ENCODE data around the gene TSHZ3.

Gene TSHZ3

GRCh38 chr19:31274251-31275067, 74.8 kb downstream of the TSHZ3 start:
- Histone ChIP-seq H3K36me3 (ENCODE audit: control insufficient read depth, insufficient read depth, low read length) (peaks cover 5% of the 10 kb centered on the region), H3K4me3 (ENCODE audit: low read depth, low read length) (no peak overlapping the region), H3K9ac (ENCODE audit: low read depth, low read length) (no peak overlapping the region), H3K9me3 (ENCODE audit: control insufficient read depth, insufficient read depth, low read length) (no peaks in the 10 kb centered on the region), H3K4me1 (ENCODE audit: control insufficient read depth, insufficient read depth, low read length) (no peaks in the 10 kb centered on the region), H3K27me3 (ENCODE audit: control insufficient read depth, insufficient read depth, low read length) (no peaks in the 10 kb centered on the region)

- Histone ChIP-seq H3K36me3 (ENCODE audit: control insufficient read depth, insufficient read depth, low read length) (no peaks in the 10 kb centered on the region), H3K9me3 (ENCODE audit: control insufficient read depth, insufficient read depth, low read length) (no peaks in the 10 kb centered on the region), H3K4me3 (ENCODE audit: low read depth, low read length) (no peak overlapping the region), H3K27me3 (ENCODE audit: control insufficient read depth, insufficient read depth, low read length) (no peaks in the 10 kb centered on the region), H3K4me1 (ENCODE audit: control insufficient read depth, insufficient read depth, low read length) (no peaks in the 10 kb centered on the region), H3K9ac (ENCODE audit: low read depth, low read length) (no peak overlapping the region)
Observed at GRCh38 chr19:31272583-31273106, 76.6 kb downstream of the TSHZ3 start.

GRCh38 chr19:31271306-31271911, 77.8 kb downstream of the TSHZ3 start:
- H3K4me3 ChIP-seq (ENCODE audit: low read depth, low read length), result no peak overlapping the region
- H3K9me3 ChIP-seq (ENCODE audit: control insufficient read depth, insufficient read depth, low read length), result no peaks in the 10 kb centered on the region
- H3K9ac ChIP-seq (ENCODE audit: low read depth, low read length), result no peak overlapping the region
- no peaks in the 10 kb centered on the region for H3K27me3 ChIP-seq (ENCODE audit: control insufficient read depth, insufficient read depth, low read length)
- no peaks in the 10 kb centered on the region for H3K36me3 ChIP-seq (ENCODE audit: control insufficient read depth, insufficient read depth, low read length)
- H3K4me1 ChIP-seq (ENCODE audit: control insufficient read depth, insufficient read depth, low read length), result no peaks in the 10 kb centered on the region

GRCh38 chr19:31270897-31271296, 78.3 kb downstream of the TSHZ3 start:
- no peaks in the 10 kb centered on the region for H3K9me3 ChIP-seq (ENCODE audit: control insufficient read depth, insufficient read depth, low read length)
- no peaks in the 10 kb centered on the region for H3K27me3 ChIP-seq (ENCODE audit: control insufficient read depth, insufficient read depth, low read length)
- no peaks in the 10 kb centered on the region for H3K4me1 ChIP-seq (ENCODE audit: control insufficient read depth, insufficient read depth, low read length)

GRCh38 chr19:31269425-31270127, 79.7 kb downstream of the TSHZ3 start:
- Histone ChIP-seq H3K9ac (ENCODE audit: low read depth, low read length) (no peak overlapping the region), H3K9me3 (ENCODE audit: control insufficient read depth, insufficient read depth, low read length) (no peaks in the 10 kb centered on the region), H3K4me1 (ENCODE audit: control insufficient read depth, insufficient read depth, low read length) (no peaks in the 10 kb centered on the region), H3K36me3 (ENCODE audit: control insufficient read depth, insufficient read depth, low read length) (no peaks in the 10 kb centered on the region), H3K4me3 (ENCODE audit: low read depth, low read length) (no peak overlapping the region), H3K27me3 (ENCODE audit: control insufficient read depth, insufficient read depth, low read length) (no peaks in the 10 kb centered on the region)

More at GRCh38 chr19:31270897-31271296, 78.3 kb downstream of the TSHZ3 start:
- no peak overlapping the region for H3K9ac ChIP-seq (ENCODE audit: low read depth, low read length)
- H3K36me3 ChIP-seq (ENCODE audit: control insufficient read depth, insufficient read depth, low read length), result no peaks in the 10 kb centered on the region
- H3K4me3 ChIP-seq (ENCODE audit: low read depth, low read length), result no peak overlapping the region

- no peak overlapping the region for H3K9ac ChIP-seq (ENCODE audit: low read depth, low read length)
- H3K9me3 ChIP-seq (ENCODE audit: control insufficient read depth, insufficient read depth, low read length), result no peaks in the 10 kb centered on the region
- no peaks in the 10 kb centered on the region for H3K36me3 ChIP-seq (ENCODE audit: control insufficient read depth, insufficient read depth, low read length)
- H3K4me3 ChIP-seq (ENCODE audit: low read depth, low read length), result no peak overlapping the region
- no peaks in the 10 kb centered on the region for H3K4me1 ChIP-seq (ENCODE audit: control insufficient read depth, insufficient read depth, low read length)
- H3K27me3 ChIP-seq (ENCODE audit: control insufficient read depth, insufficient read depth, low read length), result no peaks in the 10 kb centered on the region
Observed at GRCh38 chr19:31268751-31269383, 80.4 kb downstream of the TSHZ3 start.

- Histone ChIP-seq H3K9ac (ENCODE audit: low read depth, low read length) (no peak overlapping the region), H3K4me1 (ENCODE audit: control insufficient read depth, insufficient read depth, low read length) (no peaks in the 10 kb centered on the region), H3K36me3 (ENCODE audit: control insufficient read depth, insufficient read depth, low read length) (no peaks in the 10 kb centered on the region), H3K27me3 (ENCODE audit: control insufficient read depth, insufficient read depth, low read length) (no peaks in the 10 kb centered on the region), H3K9me3 (ENCODE audit: control insufficient read depth, insufficient read depth, low read length) (no peaks in the 10 kb centered on the region), H3K4me3 (ENCODE audit: low read depth, low read length) (no peak overlapping the region)
Observed at GRCh38 chr19:31266731-31267130, 82.5 kb downstream of the TSHZ3 start.

- Histone ChIP-seq H3K36me3 (ENCODE audit: control insufficient read depth, insufficient read depth, low read length) (no peaks in the 10 kb centered on the region), H3K9ac (ENCODE audit: low read depth, low read length) (no peak overlapping the region), H3K9me3 (ENCODE audit: control insufficient read depth, insufficient read depth, low read length) (no peaks in the 10 kb centered on the region), H3K27me3 (ENCODE audit: control insufficient read depth, insufficient read depth, low read length) (no peaks in the 10 kb centered on the region), H3K4me1 (ENCODE audit: control insufficient read depth, insufficient read depth, low read length) (no peaks in the 10 kb centered on the region), H3K4me3 (ENCODE audit: low read depth, low read length) (no peak overlapping the region)
Observed at GRCh38 chr19:31266196-31266595, 83.0 kb downstream of the TSHZ3 start.

- Histone ChIP-seq H3K9ac (ENCODE audit: low read depth, low read length) (no peak overlapping the region), H3K4me3 (ENCODE audit: low read depth, low read length) (no peak overlapping the region), H3K9me3 (ENCODE audit: control insufficient read depth, insufficient read depth, low read length) (no peaks in the 10 kb centered on the region), H3K36me3 (ENCODE audit: control insufficient read depth, insufficient read depth, low read length) (no peaks in the 10 kb centered on the region), H3K4me1 (ENCODE audit: control insufficient read depth, insufficient read depth, low read length) (no peaks in the 10 kb centered on the region), H3K27me3 (ENCODE audit: control insufficient read depth, insufficient read depth, low read length) (no peaks in the 10 kb centered on the region)
Observed at GRCh38 chr19:31264041-31264778, 85.0 kb downstream of the TSHZ3 start.

- Histone ChIP-seq H3K36me3 (ENCODE audit: control insufficient read depth, insufficient read depth, low read length) (no peaks in the 10 kb centered on the region), H3K4me3 (ENCODE audit: low read depth, low read length) (no peak overlapping the region), H3K4me1 (ENCODE audit: control insufficient read depth, insufficient read depth, low read length) (no peaks in the 10 kb centered on the region), H3K27me3 (ENCODE audit: control insufficient read depth, insufficient read depth, low read length) (no peaks in the 10 kb centered on the region), H3K9me3 (ENCODE audit: control insufficient read depth, insufficient read depth, low read length) (no peaks in the 10 kb centered on the region), H3K9ac (ENCODE audit: low read depth, low read length) (no peak overlapping the region)
Observed at GRCh38 chr19:31263328-31263727, 85.9 kb downstream of the TSHZ3 start.

- Histone ChIP-seq H3K9me3 (ENCODE audit: control insufficient read depth, insufficient read depth, low read length) (no peaks in the 10 kb centered on the region), H3K27me3 (ENCODE audit: control insufficient read depth, insufficient read depth, low read length) (no peaks in the 10 kb centered on the region), H3K36me3 (ENCODE audit: control insufficient read depth, insufficient read depth, low read length) (no peaks in the 10 kb centered on the region), H3K9ac (ENCODE audit: low read depth, low read length) (no peak overlapping the region), H3K4me1 (ENCODE audit: control insufficient read depth, insufficient read depth, low read length) (no peaks in the 10 kb centered on the region), H3K4me3 (ENCODE audit: low read depth, low read length) (no peak overlapping the region)
Observed at GRCh38 chr19:31262725-31263191, 86.5 kb downstream of the TSHZ3 start.

All from iPS-15b (cell line).